HCT116 (cell line): Measurements from ENCODE around the gene CACNA2D3. TPM values are rescaled to one million over a fixed set of nuclear protein-coding genes. Genes with fewer than 3 reads are reported as not detected.

ENCODE experiments used
- ATAC-seq: fragments of 200-7000 bp; cut with Tn5 transposase; 2 replicates; pipeline ENCODE4 v1.9.1; 2020; ENCODE audit warnings: mild to moderate bottlenecking, moderate library complexity
- BruUV-seq: library from RNA; stranded (reverse); fragments of 400-500 nt; replicated peaks from 2 replicates; lab custom pipeline; 2021; lab: Mats Ljungman, UMichigan
- CTCF ChIA-PET: fragments of 300-600 bp; sonication (Branson Sonifier 250); formaldehyde crosslinking; loops from one replicate; lab custom pipeline; 2021; ENCODE audit warnings: antibody characterized with exemption; lab: Charles Lee
- POLR2A ChIA-PET: fragments of 300-600, 350-600 bp; sonication (Branson Sonifier 250); formaldehyde crosslinking; loops from one replicate; lab custom pipeline; 2021; ENCODE audit warnings: antibody characterized with exemption; lab: Charles Lee
- RAD21 ChIA-PET, 2 experiments: fragments of 300-600 bp; sonication (Branson Sonifier 250); formaldehyde crosslinking; loops; one replicate each; lab custom pipeline; 2023; ENCODE audit warnings: low total read pairs in 2 of 2; ENCODE audit not compliant: uncharacterized antibody in 2 of 2, unreplicated experiment in 2 of 2, low non-redundant PET in 1 of 2; lab: Charles Lee
- DNase-seq: peaks from one replicate; pipeline ENCODE4 v3.0.0-alpha.2; 2010; ENCODE audit warnings: low read depth, low spot score
- H2AFZ ChIP-seq: fragments of 200-600 bp; shearing (Covaris generic), sonication (generic); 2 replicates; pipeline ENCODE4 v1.6.1; 2017; ENCODE audit warnings: low read depth, mixed run types, mixed read lengths, antibody characterized with exemption, low read length; ENCODE audit not compliant: poor library complexity, severe bottlenecking
- H3K27ac ChIP-seq: 2 replicates; pipeline ENCODE4 v1.5.1; 2012; ENCODE audit warnings: low read depth, low read length
- H3K27me3 ChIP-seq: fragments of 200-600 bp; sonication (generic); 2 replicates; pipeline ENCODE4 v1.6.1; 2016; ENCODE audit warnings: mixed run types, low read length, mixed read lengths; ENCODE audit not compliant: insufficient read depth
- H3K36me3 ChIP-seq, 2 experiments: fragments of 200-500 bp in 1 of 2; fragments of 200-600 bp in 1 of 2; sonication (Bioruptor generic) in 1 of 2; sonication (generic) in 1 of 2; 2 replicates each; pipeline versions ENCODE4 v1.5.1 to v1.6.1; 2014 to 2016; ENCODE audit warnings: low read length in 2 of 2, inconsistent platforms in 1 of 2, mixed read lengths in 1 of 2, mixed run types in 1 of 2; ENCODE audit not compliant: insufficient read depth in 2 of 2, control insufficient read depth in 1 of 2
- H3K4me1 ChIP-seq, 2 experiments: fragments of 200-600 bp in 1 of 2; sonication (generic) in 1 of 2; 2 replicates each; pipeline versions ENCODE4 v1.5.1 to v1.6.1; 2012 to 2017; ENCODE audit warnings: low read length in 2 of 2, inconsistent platforms in 1 of 2, mild to moderate bottlenecking in 1 of 2, mixed read lengths in 1 of 2, mixed run types in 1 of 2, moderate library complexity in 1 of 2; ENCODE audit not compliant: insufficient read depth in 2 of 2, control insufficient read depth in 1 of 2
- H3K4me2 ChIP-seq: fragments of 200-600 bp; sonication (generic); 2 replicates; pipeline ENCODE4 v1.6.1; 2017; ENCODE audit warnings: mixed run types, low read length, mixed read lengths
- H3K4me3 ChIP-seq, 2 experiments: fragments of 200-600 bp in 1 of 2; sonication (generic) in 1 of 2; replicated peaks in 1 of 2; 2 replicates each; pipeline ENCODE4 v1.5.1; 2011 to 2016; ENCODE audit warnings: low read length in 2 of 2, control low read depth in 1 of 2, low read depth in 1 of 2, mild to moderate bottlenecking in 1 of 2, mixed read lengths in 1 of 2, mixed run types in 1 of 2
- H3K79me2 ChIP-seq: fragments of 200-600 bp; sonication (generic); 2 replicates; pipeline ENCODE4 v1.6.1; 2017; ENCODE audit warnings: mild to moderate bottlenecking, mixed run types, low read length, moderate library complexity, mixed read lengths; ENCODE audit not compliant: insufficient read depth
- H3K9ac ChIP-seq: fragments of 200-600 bp; sonication (generic); 2 replicates; pipeline ENCODE4 v1.6.1; 2016; ENCODE audit warnings: low read length, mixed read lengths
- H3K9me2 ChIP-seq: fragments of 200-600 bp; sonication (generic), shearing (Covaris generic); 2 replicates; pipeline ENCODE4 v1.6.1; 2017; ENCODE audit warnings: mixed run types, mild to moderate bottlenecking, moderate library complexity; ENCODE audit not compliant: insufficient read depth
- H3K9me3 ChIP-seq, 2 experiments: fragments of 200-500 bp in 1 of 2; fragments of 200-600 bp in 1 of 2; sonication (Bioruptor generic) in 1 of 2; sonication (generic) in 1 of 2; 2 replicates each; pipeline ENCODE4 v1.6.1; 2014 to 2017; ENCODE audit warnings: low read length in 2 of 2, mixed read lengths in 2 of 2, inconsistent platforms in 1 of 2, low read depth in 1 of 2, mild to moderate bottlenecking in 1 of 2, mixed run types in 1 of 2, moderate library complexity in 1 of 2; ENCODE audit not compliant: control insufficient read depth in 1 of 2, insufficient read depth in 1 of 2
- H4K20me1 ChIP-seq: fragments of 200-600 bp; sonication (generic), shearing (Covaris generic); 2 replicates; pipeline ENCODE4 v1.6.1; 2017; ENCODE audit warnings: mixed run types, mild to moderate bottlenecking, moderate library complexity; ENCODE audit not compliant: insufficient read depth
- ATF3 ChIP-seq: IDR thresholded peaks from 2 replicates; pipeline ENCODE4 v1.6.1; 2012
- CBX3 ChIP-seq: IDR thresholded peaks from 2 replicates; pipeline ENCODE4 v1.6.1; 2012; ENCODE audit warnings: low read depth
- ELF1 ChIP-seq: IDR thresholded peaks from 2 replicates; pipeline ENCODE4 v1.6.1; 2012; ENCODE audit warnings: low read depth, borderline replicate concordance
- EZH2 ChIP-seq: fragments of 200-600 bp; sonication (generic); IDR thresholded peaks from 2 replicates; pipeline ENCODE4 v1.6.1; 2017; ENCODE audit warnings: antibody characterized with exemption, mixed run types
- JUND ChIP-seq: IDR thresholded peaks from 2 replicates; pipeline ENCODE4 v1.6.1; 2012
- MAX ChIP-seq: IDR thresholded peaks from 2 replicates; pipeline ENCODE4 v1.6.1; 2012
- POLR2AphosphoS5 ChIP-seq: IDR thresholded peaks from 2 replicates; pipeline ENCODE4 v1.6.1; 2011; ENCODE audit warnings: mild to moderate bottlenecking, low read depth, low read length, moderate library complexity
- REST ChIP-seq: IDR thresholded peaks from 2 replicates; pipeline ENCODE4 v1.6.1; 2012; ENCODE audit warnings: low read depth
- SIN3A ChIP-seq: IDR thresholded peaks from 2 replicates; pipeline ENCODE4 v1.6.1; 2012; ENCODE audit warnings: low read depth
- SRF ChIP-seq: IDR thresholded peaks from 2 replicates; pipeline ENCODE4 v1.6.1; 2012; ENCODE audit warnings: low read depth
- TCF7L2 ChIP-seq: IDR thresholded peaks from 2 replicates; pipeline ENCODE4 v1.7.0; 2011; ENCODE audit warnings: borderline replicate concordance, inconsistent platforms; ENCODE audit not compliant: insufficient read depth, insufficient read length; ENCODE audit errors: extremely low read depth
- YY1 ChIP-seq: IDR thresholded peaks from 2 replicates; pipeline ENCODE4 v1.6.1; 2011; ENCODE audit warnings: low read length, low read depth, moderate library complexity, mild to moderate bottlenecking; ENCODE audit not compliant: insufficient replicate concordance; ENCODE audit errors: extremely low read depth
- ZBTB33 ChIP-seq: IDR thresholded peaks from 2 replicates; pipeline ENCODE4 v1.6.1; 2011; ENCODE audit warnings: mild to moderate bottlenecking, low read length, moderate library complexity; ENCODE audit not compliant: insufficient replicate concordance; ENCODE audit errors: extremely low read depth
- ZNF274 ChIP-seq: fragments of 200-500 bp; sonication (Bioruptor generic); IDR thresholded peaks from 2 replicates; pipeline ENCODE4 v1.6.1; 2014; ENCODE audit warnings: mild to moderate bottlenecking, low read depth, low read length, inconsistent platforms
- intact Hi-C: fragments of 100-400 bp; cut with micrococcal nuclease; formaldehyde crosslinking; loops from 2 replicates; pipeline ENCODE4 v1.10.0; 2022
- total RNA-seq: library from RNA; stranded (reverse); gene quantifications from one replicate; pipeline ENCODE4 v1.2.1, GENCODE V29; 2021; ENCODE audit not compliant: unreplicated experiment

Gene CACNA2D3
- total RNA-seq, 1 experiment from 2014 or later: 0.20 TPM

GRCh38 chr3:54599716-54600115 lies 477.4 kb downstream of the CACNA2D3 start (continued):
- TF ChIP-seq REST (no peak), POLR2AphosphoS5 (no peak), JUND (no peak), MAX (no peak), SIN3A (no peak), YY1 (no peak), ELF1 (no peak)
- TF ChIP-seq, all 23 proteins: peak for 0

- no peak overlapping the region for H2AFZ ChIP-seq
- no peaks in the 10 kb centered on the region for H3K36me3 ChIP-seq
- intact Hi-C loops: no loop called here
- no TSS peak for BruUV-seq
- no peak overlapping the region for H3K4me2 ChIP-seq
- H3K9me2 ChIP-seq: no peaks in the 10 kb centered on the region
- H3K4me1 ChIP-seq: no peaks in the 10 kb centered on the region
- ChIA-PET RAD21 (no interaction called here), POLR2A (no interaction called here), CTCF (no interaction called here)
- peaks cover 4% of the 10 kb centered on the region in 2 experiments; a peak in 2 of 4 replicates for H3K9me3 ChIP-seq
- no peaks in the 10 kb centered on the region for H3K27me3 ChIP-seq
- no peaks in the 10 kb centered on the region for H4K20me1 ChIP-seq
- no peak overlapping the region for H3K27ac ChIP-seq
- ATAC-seq: no peak
- DNase-seq: no peak
- no peak overlapping the region for H3K9ac ChIP-seq
- H3K79me2 ChIP-seq: no peaks in the 10 kb centered on the region
- H3K4me3 ChIP-seq: no peak overlapping the region
- TF ChIP-seq JUND: no peak
- TF ChIP-seq EZH2: no peak
- no peak for TF ChIP-seq ATF3
- no peak for TF ChIP-seq REST
- TF ChIP-seq ZBTB33: no peak
- no peak for TF ChIP-seq TCF7L2
- no peak for TF ChIP-seq SIN3A
- TF ChIP-seq CBX3: no peak
- no peak for TF ChIP-seq ZNF274
- no peak for TF ChIP-seq SRF
Measured at GRCh38 chr3:54600441-54601204, 478.3 kb downstream of the CACNA2D3 start.
